Upper lobe of left lung (tissue), 6 donors: ENCODE results near the gene MUS81. TPM values are rescaled to one million over a fixed set of nuclear protein-coding genes. Genes with fewer than 3 reads are reported as not detected.

Source experiments
- ATAC-seq, 2 donors: fragments of 200-7000 bp; cut with Tn5 transposase; one replicate each; pipeline ENCODE4 v1.9.1; 2022; ENCODE audit warnings: mild to moderate bottlenecking in 2 of 2, moderate library complexity in 2 of 2; ENCODE audit not compliant: low FRiP score in 2 of 2
- DNase-seq, 2 donors: peaks; one replicate each; pipeline ENCODE4 v3.0.0-alpha.2; 2019 to 2020
- H3K27ac ChIP-seq, 4 donors: fragments of 200-600 bp; sonication (generic); one replicate each; pipeline ENCODE4 v1.5.1; 2016 to 2019
- H3K27me3 ChIP-seq, 4 donors: fragments of 200-600 bp; sonication (generic); one replicate each; pipeline ENCODE4 v1.5.1; 2017 to 2019
- H3K36me3 ChIP-seq, 4 donors: fragments of 200-600 bp; sonication (generic); one replicate each; pipeline ENCODE4 v1.5.1; 2016 to 2019
- H3K4me1 ChIP-seq, 4 donors: fragments of 200-600 bp; sonication (generic); one replicate each; pipeline ENCODE4 v1.5.1; 2018 to 2019
- H3K4me3 ChIP-seq, 4 donors: fragments of 200-600 bp; sonication (generic); one replicate each; pipeline ENCODE4 v1.5.1; 2017 to 2019; ENCODE audit warnings: mild to moderate bottlenecking in 2 of 4, moderate library complexity in 1 of 4
- H3K9me3 ChIP-seq, 4 donors: fragments of 200-600 bp; sonication (generic); one replicate each; pipeline ENCODE4 v1.5.1; 2018 to 2019
- EP300 ChIP-seq, 4 donors: sonication (generic); formaldehyde crosslinking; IDR thresholded peaks; one replicate each; pipeline ENCODE4 v1.5.1; 2017; ENCODE audit warnings: antibody characterized with exemption in 4 of 4, control low read depth in 2 of 4
- POLR2A ChIP-seq, 4 donors: fragments of 450-650 bp; IDR thresholded peaks; one replicate each; pipeline ENCODE4 v1.5.1; 2016 to 2017; ENCODE audit warnings: antibody characterized with exemption in 4 of 4, mild to moderate bottlenecking in 2 of 4
- POLR2AphosphoS5 ChIP-seq, 2 donors: sonication (generic); formaldehyde crosslinking; IDR thresholded peaks; one replicate each; pipeline ENCODE4 v1.5.1; 2017; ENCODE audit warnings: antibody characterized with exemption in 2 of 2
- WGBS, 2 donors: methylation state at CpG; one replicate each; pipeline ENCODE4 v1.1.5; 2017 to 2018; 5-methylcytosine and 5-hydroxymethylcytosine counted together
- total RNA-seq, 6 donors: library from RNA; depleted of rRNA in 4 of 6; stranded (reverse); fragments of >200 nt in 4 of 6; gene quantifications; one replicate each; pipeline versions ENCODE4 v1.1.0 to v1.2.1, GENCODE V29; 2016 to 2021
- TF ChIP-seq, protein P1 (sequence below), 6 experiments: fragments of 450-650 bp in 4 of 6; fragments of 200-600 bp in 2 of 6; sonication (generic) in 2 of 6; IDR thresholded peaks; one replicate each; pipeline ENCODE4 v1.5.1; 2016 to 2019; ENCODE audit warnings: antibody characterized with exemption in 6 of 6
- donor health status: DM: no; HTN: no; CAD: no; lungs with moderate emphysema.
- donor health status: DM: no; HTN: yes; CAD: no; lungs with severe emphysema.

MUS81 gene
- total RNA-seq, 6 donors from 2014 or later, result 41.5 to 182 (median 53.3) TPM

DNA sequence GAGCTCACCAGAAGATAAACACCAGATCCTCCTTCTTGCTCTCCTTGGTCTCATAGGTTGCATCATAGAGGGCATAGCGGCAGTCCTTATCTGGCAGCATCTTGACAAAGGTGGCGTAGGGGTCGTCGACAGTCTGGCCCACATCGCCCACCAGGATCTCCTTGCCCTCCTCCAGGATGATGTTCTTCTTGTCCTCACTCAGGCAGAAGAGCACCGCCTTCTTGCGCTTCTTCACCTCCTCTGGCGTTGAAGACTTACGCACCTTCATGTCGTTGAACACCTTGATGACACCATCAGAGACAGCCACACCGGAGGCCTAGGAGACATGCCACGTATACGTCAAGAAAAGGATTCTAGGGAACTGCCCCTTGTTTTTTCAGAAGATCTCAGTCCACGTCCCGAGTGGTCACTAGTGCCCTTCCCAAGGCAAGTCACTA, 4.3 kb upstream of the MUS81 start:
- Histone ChIP-seq H3K27me3 (no peaks in the 10 kb centered on the region), H3K9me3 (peaks cover 0 to 7% (median 0%) of the 10 kb centered on the region in 4 donors), H3K27ac (peak overlapping the region in 2 of 4 donors; percentile 90 to 94), H3K36me3 (peaks cover 19 to 58% (median 51%) of the 10 kb centered on the region in 4 donors), H3K4me1 (peaks cover 19 to 51% (median 32%) of the 10 kb centered on the region in 4 donors), H3K4me3 (peak overlapping the region in 2 of 4 donors; percentile 66 to 77)
- TF ChIP-seq POLR2AphosphoS5 (IDR thresholded peaks at IDR 0.05) (no peak), POLR2A (IDR thresholded peaks at IDR 0.05) (no peak)
- TF ChIP-seq, protein P1, sequence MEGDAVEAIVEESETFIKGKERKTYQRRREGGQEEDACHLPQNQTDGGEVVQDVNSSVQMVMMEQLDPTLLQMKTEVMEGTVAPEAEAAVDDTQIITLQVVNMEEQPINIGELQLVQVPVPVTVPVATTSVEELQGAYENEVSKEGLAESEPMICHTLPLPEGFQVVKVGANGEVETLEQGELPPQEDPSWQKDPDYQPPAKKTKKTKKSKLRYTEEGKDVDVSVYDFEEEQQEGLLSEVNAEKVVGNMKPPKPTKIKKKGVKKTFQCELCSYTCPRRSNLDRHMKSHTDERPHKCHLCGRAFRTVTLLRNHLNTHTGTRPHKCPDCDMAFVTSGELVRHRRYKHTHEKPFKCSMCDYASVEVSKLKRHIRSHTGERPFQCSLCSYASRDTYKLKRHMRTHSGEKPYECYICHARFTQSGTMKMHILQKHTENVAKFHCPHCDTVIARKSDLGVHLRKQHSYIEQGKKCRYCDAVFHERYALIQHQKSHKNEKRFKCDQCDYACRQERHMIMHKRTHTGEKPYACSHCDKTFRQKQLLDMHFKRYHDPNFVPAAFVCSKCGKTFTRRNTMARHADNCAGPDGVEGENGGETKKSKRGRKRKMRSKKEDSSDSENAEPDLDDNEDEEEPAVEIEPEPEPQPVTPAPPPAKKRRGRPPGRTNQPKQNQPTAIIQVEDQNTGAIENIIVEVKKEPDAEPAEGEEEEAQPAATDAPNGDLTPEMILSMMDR (IDR thresholded peaks at IDR 0.05), result no peak
- ATAC-seq, result no peak
- WGBS, 2 donors, result 86 to 90% methylated on average over 15 of the region's 15 CpGs
- DNase-seq, result no peak

DNA sequence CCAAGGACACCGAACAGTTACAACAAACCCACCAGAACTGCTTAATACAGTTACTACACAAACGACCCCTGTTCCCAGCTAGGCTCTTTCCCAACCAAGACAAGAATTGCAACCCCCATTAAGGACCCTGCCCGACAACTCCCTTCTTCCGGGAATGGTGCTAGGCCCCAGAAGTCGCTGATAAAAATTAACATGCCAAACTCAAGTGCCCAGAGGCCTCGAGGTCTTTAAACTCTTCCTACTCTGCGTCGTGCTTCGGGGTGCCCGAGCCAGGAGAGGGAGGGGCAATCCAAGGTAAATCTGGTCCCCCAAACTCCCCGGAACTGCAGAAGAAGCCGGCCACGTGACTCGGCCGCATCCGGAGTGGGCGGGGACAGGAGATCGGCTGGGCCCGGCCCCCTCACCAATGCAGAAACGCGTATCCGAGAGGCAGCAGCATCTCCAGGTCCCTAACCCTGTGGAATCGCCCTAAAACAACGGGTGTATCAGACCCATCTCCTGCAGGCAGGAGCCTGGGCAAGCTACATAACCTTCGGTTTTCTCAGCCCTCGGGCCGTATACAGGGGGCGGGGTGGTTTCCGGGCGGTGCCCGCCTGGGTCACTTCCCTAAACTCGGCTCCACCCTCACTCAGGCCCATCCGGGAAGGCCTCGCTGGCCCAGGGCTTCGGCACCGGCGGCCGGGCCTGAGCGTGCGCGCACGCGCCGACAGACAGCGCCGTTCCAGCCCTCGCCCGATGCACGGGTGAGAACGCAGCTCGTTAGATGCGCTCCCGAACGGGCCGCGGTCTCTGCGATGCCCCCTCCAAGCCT, 3.3 kb upstream of the MUS81 start:
- peak overlapping the region; percentile 90 to 99 (median 96) for H3K27ac ChIP-seq
- 2 to 8% methylated on average over 10 to 49 of the region's 57 CpGs for WGBS, 2 donors
- H3K36me3 ChIP-seq, result peaks cover 19 to 49% (median 43%) of the 10 kb centered on the region in 4 donors
- peak overlapping the region; percentile 66 to 98 (median 84) for H3K4me3 ChIP-seq
- DNase-seq (peak; percentile 90 to 95), ATAC-seq (peak; percentile 69 to 74)
- peaks cover 29 to 60% (median 42%) of the 10 kb centered on the region in 4 donors for H3K4me1 ChIP-seq
- TF ChIP-seq, protein P1 (IDR thresholded peaks at IDR 0.05), result peak in 1 of 6 experiments; percentile 16
- peak in 2 of 4 donors; percentile 13 to 61 for TF ChIP-seq EP300 (IDR thresholded peaks at IDR 0.05)
- TF ChIP-seq POLR2A (IDR thresholded peaks at IDR 0.05), result peak in 3 of 4 donors; percentile 18 to 80 (median 52)
- peak; percentile 83 to 88 for TF ChIP-seq POLR2AphosphoS5 (IDR thresholded peaks at IDR 0.05)
- H3K9me3 ChIP-seq, result no peaks in the 10 kb centered on the region
- no peaks in the 10 kb centered on the region for H3K27me3 ChIP-seq

DNA sequence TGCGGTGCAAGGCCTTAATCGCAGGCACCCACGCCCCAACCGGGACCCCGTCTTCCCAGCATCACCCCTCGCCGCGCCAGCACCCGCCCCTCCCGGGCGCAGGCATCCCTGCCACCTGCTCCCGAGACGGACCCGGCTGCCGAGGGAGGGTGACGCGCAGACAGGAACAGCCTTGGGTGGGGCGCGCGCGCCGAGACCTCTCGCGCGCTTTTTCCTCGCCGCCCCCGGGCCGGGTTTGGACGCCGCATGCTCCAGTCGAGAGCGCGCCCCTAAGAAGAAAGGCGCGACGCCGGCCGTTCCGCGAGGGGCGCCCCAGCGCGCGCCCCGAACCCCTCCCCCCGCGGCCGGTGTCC, 2.8 kb upstream of the MUS81 start:
- Histone ChIP-seq H3K4me3 (peak overlapping the region; percentile 66 to 98 (median 84)), H3K27ac (peak overlapping the region; percentile 90 to 99 (median 96)), H3K36me3 (peaks cover 18 to 49% (median 43%) of the 10 kb centered on the region in 4 donors), H3K27me3 (no peaks in the 10 kb centered on the region), H3K9me3 (no peaks in the 10 kb centered on the region), H3K4me1 (peaks cover 30 to 64% (median 45%) of the 10 kb centered on the region in 4 donors)
- no peak for ATAC-seq
- DNase-seq, result peak in 1 of 2 donors; percentile 93
- no peak for TF ChIP-seq POLR2A (IDR thresholded peaks at IDR 0.05)
- TF ChIP-seq, protein P1 (IDR thresholded peaks at IDR 0.05), result peak in 1 of 6 experiments; percentile 13
- 0% methylated on average over 8 to 11 of the region's 49 CpGs for WGBS, 2 donors

DNA sequence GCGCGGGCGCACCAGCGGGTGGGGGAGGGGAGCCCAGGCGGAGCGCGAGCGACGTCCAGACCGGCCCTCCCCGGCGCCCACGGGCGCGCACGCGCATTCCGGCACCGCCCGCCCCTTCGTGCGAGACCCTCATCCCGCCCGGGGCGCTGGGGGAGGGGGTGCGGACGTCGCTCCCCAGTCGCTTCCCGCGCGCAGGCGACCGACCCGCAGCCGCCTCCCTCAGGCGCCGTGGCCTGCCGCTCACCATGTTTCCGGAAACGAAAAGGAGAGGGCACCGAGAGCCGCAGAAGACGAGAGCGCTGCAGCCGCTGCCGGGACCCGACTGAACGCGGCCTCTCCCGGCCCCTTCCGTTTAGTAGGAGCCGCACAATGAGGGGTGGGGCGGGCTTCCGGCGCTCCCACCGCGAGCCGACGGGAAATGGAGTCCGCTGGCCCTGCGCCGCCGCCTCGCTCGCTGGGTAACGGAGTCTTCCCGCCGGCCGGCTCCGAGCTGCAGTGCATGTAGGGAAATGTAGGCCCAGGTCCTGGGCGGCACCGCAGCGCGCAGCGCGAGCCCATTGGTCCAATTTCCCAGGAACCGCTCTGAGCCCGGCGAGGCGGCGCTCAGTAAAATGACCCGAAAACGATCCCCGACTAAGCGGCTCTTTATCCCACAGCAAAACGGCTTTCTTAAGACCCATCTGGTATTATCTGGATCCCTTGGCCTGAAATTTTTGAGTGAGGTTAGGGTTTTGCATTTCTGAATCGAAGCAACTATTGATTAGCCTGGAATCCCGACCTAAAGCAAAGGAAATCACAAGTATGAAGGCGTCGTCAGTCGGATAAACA, 2.2 kb upstream of the MUS81 start, which contains the start of gene CFL1:
Gene CFL1, minus strand, starts transcription at position 328 of the 828 bp plus-strand sequence. Its CDS starts 81 bp downstream, at position 247.
- peak within 1 kb of the TSS; percentile 90 to 99 (median 96) for H3K27ac ChIP-seq

More for the DNA sequence above, 2.2 kb upstream of the MUS81 start, which contains the start of gene CFL1:
- DNase-seq (peak; percentile 99 to 100), ATAC-seq (peak; percentile 85 to 92)
- TF ChIP-seq POLR2A (IDR thresholded peaks at IDR 0.05) (peak; percentile 99), POLR2AphosphoS5 (IDR thresholded peaks at IDR 0.05) (peak; percentile 98), EP300 (IDR thresholded peaks at IDR 0.05) (peak in 1 of 4 donors; percentile 65)
- TF ChIP-seq, protein P1 (IDR thresholded peaks at IDR 0.05), result peak in 1 of 6 experiments; percentile 22
- H3K9me3 ChIP-seq, result no peaks in the 10 kb centered on the region
- peaks cover 30 to 62% (median 47%) of the 10 kb centered on the region in 4 donors for H3K4me1 ChIP-seq
- H3K36me3 ChIP-seq, result peaks cover 13 to 49% (median 43%) of the 10 kb centered on the region in 4 donors
- WGBS, 2 donors, result 0% methylated on average over 7 to 34 of the region's 92 CpGs
- H3K4me3 ChIP-seq, result peak within 1 kb of the TSS; percentile 66 to 98 (median 84)
- no peaks in the 10 kb centered on the region for H3K27me3 ChIP-seq
